Measurements from ENCODE around the gene ZNF226.

ZNF226 gene

GRCh38 chr19:44141191-44142058 lies 23.5 kb upstream of the ZNF226 start, which contains the start of gene ZNF234 (continued):
- TF ChIP-seq PATZ1 (tag by site-specific recombination; IDR thresholded peaks at IDR 0.05) (peak; percentile 97), ZNF184 (tag by site-specific recombination; IDR thresholded peaks at IDR 0.05) (peak; percentile 83; the same call in 1 of the 2 replicates), SP3 (tag by site-specific recombination; IDR thresholded peaks at IDR 0.05) (peak; percentile 71), ZFP3 (tag by site-specific recombination; IDR thresholded peaks at IDR 0.05; ENCODE audit: low read depth) (no peak), ZNF571 (tag by site-specific recombination; IDR thresholded peaks at IDR 0.05) (no peak), ZNF2 (tag by site-specific recombination; IDR thresholded peaks at IDR 0.05) (peak; percentile 75; the same call in 1 of the 2 replicates), ZNF677 (tag by site-specific recombination; IDR thresholded peaks at IDR 0.05) (no peak), ZSCAN18 (tag by site-specific recombination; IDR thresholded peaks at IDR 0.05) (peak; percentile 49; the same call in 1 of the 2 replicates), ZNF670 (tag by site-specific recombination; IDR thresholded peaks at IDR 0.05; ENCODE audit: low read depth) (no peak), ZNF354C (tag by site-specific recombination; IDR thresholded peaks at IDR 0.05; ENCODE audit: borderline replicate concordance, low read depth) (no peak), ZNF521 (tag by site-specific recombination; IDR thresholded peaks at IDR 0.05) (no peak), ZNF311 (tag by site-specific recombination; IDR thresholded peaks at IDR 0.05; ENCODE audit: borderline replicate concordance) (no peak)

- Histone ChIP-seq H3K36me3 (ENCODE audit: control insufficient read depth in 2 of 2, insufficient read depth in 1 of 2, low read length in 2 of 2) (peaks cover 25 to 47% of the 10 kb centered on the region in 2 experiments), H3K4me3 (ENCODE audit: low read depth, low read length) (peak overlapping the region; percentile 56), H3K4me1 (ENCODE audit: control insufficient read depth, insufficient read depth, low read length) (peaks cover 19% of the 10 kb centered on the region), H3K9me3 (ENCODE audit: control insufficient read depth, insufficient read depth, low read depth, low read length) (no peaks in the 10 kb centered on the region), H3K27ac (ENCODE audit: extremely low read depth, low read depth, low read length) (peak overlapping the region; percentile 71; the same call in 1 of the 2 replicates)
- ChIA-PET CTCF (interaction anchor here (0.5 to 0.7 kb wide), 2 partner anchors 11 to 474 kb away, joined by 3 read pairs; no protein-coding TSS in a partner anchor), POLR2A (interaction anchor here (0.9 to 2.2 kb wide), 3 partner anchors 22 to 474 kb away, joined by 3 to 14 read pairs (median 3); partner anchors contain the start of genes ZNF226 and ZNF45)
- TF ChIP-seq ZNF202 (tag by site-specific recombination; IDR thresholded peaks at IDR 0.05; ENCODE audit: borderline replicate concordance), result no peak
- TF ChIP-seq ZSCAN5A (tag by site-specific recombination; IDR thresholded peaks at IDR 0.05), result 0 out of 2 replicates have a peak, but pooled peaks have one; percentile 1
- peak; percentile 66; the same call in 1 of the 2 replicates for TF ChIP-seq IKZF3 (tag by site-specific recombination; IDR thresholded peaks at IDR 0.05)
- no peak for TF ChIP-seq KLF7 (tag by site-specific recombination; IDR thresholded peaks at IDR 0.05; ENCODE audit: borderline replicate concordance)
- no peak for TF ChIP-seq ZEB2 (tag by site-specific recombination; IDR thresholded peaks at IDR 0.05)
- TF ChIP-seq ZNF660 (tag by site-specific recombination; IDR thresholded peaks at IDR 0.05), result 0 out of 2 replicates have a peak, but pooled peaks have one; percentile 12
- no peak for TF ChIP-seq ZNF645 (tag by site-specific recombination; IDR thresholded peaks at IDR 0.05)
- 0 out of 2 replicates have a peak, but pooled peaks have one; percentile 44 for TF ChIP-seq ZNF214 (tag by site-specific recombination; IDR thresholded peaks at IDR 0.05; ENCODE audit: borderline replicate concordance)
- TF ChIP-seq SP7 (tag by site-specific recombination; IDR thresholded peaks at IDR 0.05), result no peak
- 0 out of 2 replicates have a peak, but pooled peaks have one; percentile 7 for TF ChIP-seq ZNF10 (tag by site-specific recombination; IDR thresholded peaks at IDR 0.05)
- no peak for TF ChIP-seq ZBTB49 (tag by site-specific recombination; IDR thresholded peaks at IDR 0.05; ENCODE audit: low read depth)
- no peak for TF ChIP-seq ZNF311 (tag by site-specific recombination; IDR thresholded peaks at IDR 0.05; ENCODE audit: borderline replicate concordance)
- TF ChIP-seq SALL2 (tag by site-specific recombination; IDR thresholded peaks at IDR 0.05; ENCODE audit: borderline replicate concordance), result no peak
These were observed 22.9 kb upstream of the ZNF226 start for GRCh38 chr19:44142059-44142433.

Data from HEK293 (cell line).